Ishikawa (cell line): ENCODE results near the gene FHOD1.

ENCODE experiments used
- EP300 ChIP-seq: IDR thresholded peaks from 2 replicates; pipeline ENCODE4 v1.6.1; 2012; ENCODE audit warnings: borderline replicate concordance
- MAX ChIP-seq: IDR thresholded peaks from 2 replicates; pipeline ENCODE4 v1.6.1; 2012
- TCF12 ChIP-seq: IDR thresholded peaks from 2 replicates; pipeline ENCODE4 v1.6.1; 2012; ENCODE audit warnings: low read depth
- TEAD4 ChIP-seq: IDR thresholded peaks from 2 replicates; pipeline ENCODE4 v1.6.1; 2012
- USF1 ChIP-seq: IDR thresholded peaks from 2 replicates; pipeline ENCODE4 v1.6.1; 2012
- YY1 ChIP-seq: IDR thresholded peaks from 2 replicates; pipeline ENCODE4 v1.6.1; 2012; ENCODE audit warnings: low read depth

DNA sequence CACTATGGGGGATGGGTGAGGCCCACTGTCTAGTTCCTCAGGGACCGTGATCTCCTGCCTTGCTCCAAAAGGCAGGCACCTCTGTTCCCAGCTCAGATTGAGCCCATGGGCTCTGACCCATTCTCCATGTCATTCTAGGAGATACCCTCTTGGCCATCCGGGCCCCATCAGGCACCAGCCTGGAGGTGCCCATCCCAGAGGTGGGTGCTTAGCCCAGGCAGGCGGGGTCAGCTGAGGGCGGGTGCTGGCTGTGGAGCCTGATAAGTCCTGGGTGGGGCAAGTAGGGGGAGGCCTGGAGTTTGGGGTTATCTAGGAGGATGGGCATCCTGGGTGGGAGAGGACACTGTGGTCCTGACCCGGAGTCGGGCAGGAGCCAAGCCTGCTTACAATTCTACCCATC, 53.0 kb downstream of the FHOD1 start:
- TF ChIP-seq TCF12: no peak
- TF ChIP-seq MAX: no peak
- TF ChIP-seq TEAD4: no peak
- TF ChIP-seq YY1: no peak
- TF ChIP-seq EP300: no peak
- no peak for TF ChIP-seq USF1
